Measurements from ENCODE around the gene ERAS.
"Not testable (repeated sequence)": the region's sequence is repeated elsewhere in the genome, so short reads cannot be mapped to it uniquely, and the experiment has no call there.

Gene ERAS

GRCh38 chrX:48801280-48802088 is 24.8 kb upstream of the ERAS start, which contains the start of gene HDAC6:
TSS of gene HDAC6 (plus strand) at chrX:48802067. CDS start at chrX:48802693, 626 bp downstream.
- Histone ChIP-seq H3K27me3 (ENCODE audit: low read depth, low read length) (no peaks in the 10 kb centered on the region), H3K27ac (ENCODE audit: low read length) (peak within 1 kb of the TSS; percentile 96), H3K36me3 (ENCODE audit: control insufficient read depth in 1 of 2, insufficient read depth in 2 of 2, low read length in 2 of 2) (peaks cover 3 to 13% of the 10 kb centered on the region in 2 donors), H3K4me3 (ENCODE audit: low read depth in 1 of 2, low read length in 2 of 2) (peak within 1 kb of the TSS; percentile 63 to 75), H3K9me3 (ENCODE audit: control insufficient read depth in 1 of 2, low read length in 2 of 2) (no peaks in the 10 kb centered on the region), H3K4me1 (ENCODE audit: control insufficient read depth in 1 of 2, insufficient read depth in 2 of 2, low read length in 2 of 2) (peaks cover 4 to 5% of the 10 kb centered on the region in 2 donors)

- Histone ChIP-seq H3K36me3 (ENCODE audit: control insufficient read depth in 1 of 2, insufficient read depth in 2 of 2, low read length in 2 of 2) (peaks cover 3 to 13% of the 10 kb centered on the region in 2 donors), H3K27ac (ENCODE audit: low read length) (peak overlapping the region; percentile 96)
Observed at GRCh38 chrX:48802089-48802904, 24.0 kb upstream of the ERAS start.

GRCh38 chrX:48802905-48803200 is 23.5 kb upstream of the ERAS start:
- Histone ChIP-seq H3K27me3 (ENCODE audit: low read depth, low read length) (no peaks in the 10 kb centered on the region), H3K27ac (ENCODE audit: low read length) (peak overlapping the region; percentile 96), H3K36me3 (ENCODE audit: control insufficient read depth in 1 of 2, insufficient read depth in 2 of 2, low read length in 2 of 2) (peaks cover 3 to 14% of the 10 kb centered on the region in 2 donors), H3K4me1 (ENCODE audit: control insufficient read depth in 1 of 2, insufficient read depth in 2 of 2, low read length in 2 of 2) (peaks cover 4 to 5% of the 10 kb centered on the region in 2 donors), H3K4me3 (ENCODE audit: low read depth in 1 of 2, low read length in 2 of 2) (peak overlapping the region; percentile 54 to 60), H3K9me3 (ENCODE audit: control insufficient read depth in 1 of 2, low read length in 2 of 2) (no peaks in the 10 kb centered on the region)

More at GRCh38 chrX:48802089-48802904, 24.0 kb upstream of the ERAS start:
- Histone ChIP-seq H3K4me1 (ENCODE audit: control insufficient read depth in 1 of 2, insufficient read depth in 2 of 2, low read length in 2 of 2) (peaks cover 4 to 5% of the 10 kb centered on the region in 2 donors), H3K27me3 (ENCODE audit: low read depth, low read length) (no peaks in the 10 kb centered on the region), H3K4me3 (ENCODE audit: low read depth in 1 of 2, low read length in 2 of 2) (peak overlapping the region; percentile 54 to 60), H3K9me3 (ENCODE audit: control insufficient read depth in 1 of 2, low read length in 2 of 2) (no peaks in the 10 kb centered on the region)

- Histone ChIP-seq H3K4me1 (ENCODE audit: control insufficient read depth in 1 of 2, insufficient read depth in 2 of 2, low read length in 2 of 2) (peaks cover 0 to 4% of the 10 kb centered on the region in 2 donors), H3K9me3 (ENCODE audit: control insufficient read depth in 1 of 2, low read length in 2 of 2) (no peaks in the 10 kb centered on the region), H3K27ac (ENCODE audit: low read length) (no peak overlapping the region), H3K36me3 (ENCODE audit: control insufficient read depth in 1 of 2, insufficient read depth in 2 of 2, low read length in 2 of 2) (peaks cover 3 to 23% of the 10 kb centered on the region in 2 donors), H3K4me3 (ENCODE audit: low read depth in 1 of 2, low read length in 2 of 2) (no peak overlapping the region), H3K27me3 (ENCODE audit: low read depth, low read length) (no peaks in the 10 kb centered on the region)
Observed at GRCh38 chrX:48806081-48806480, 20.2 kb upstream of the ERAS start.

GRCh38 chrX:48813644-48814043 is 12.7 kb upstream of the ERAS start:
- Histone ChIP-seq H3K27me3 (ENCODE audit: low read depth, low read length) (no peaks in the 10 kb centered on the region), H3K4me3 (ENCODE audit: low read depth in 1 of 2, low read length in 2 of 2) (no peak overlapping the region), H3K36me3 (ENCODE audit: control insufficient read depth in 1 of 2, insufficient read depth in 2 of 2, low read length in 2 of 2) (peaks cover 7 to 56% of the 10 kb centered on the region in 2 donors), H3K4me1 (ENCODE audit: control insufficient read depth in 1 of 2, insufficient read depth in 2 of 2, low read length in 2 of 2) (no peaks in the 10 kb centered on the region), H3K27ac (ENCODE audit: low read length) (no peak overlapping the region), H3K9me3 (ENCODE audit: control insufficient read depth in 1 of 2, low read length in 2 of 2) (no peaks in the 10 kb centered on the region)

- no peak overlapping the region for H3K4me3 ChIP-seq (ENCODE audit: low read depth in 1 of 2, low read length in 2 of 2)
- H3K27me3 ChIP-seq (ENCODE audit: low read depth, low read length), result no peaks in the 10 kb centered on the region
- H3K36me3 ChIP-seq (ENCODE audit: control insufficient read depth in 1 of 2, insufficient read depth in 2 of 2, low read length in 2 of 2), result peaks cover 7 to 58% of the 10 kb centered on the region in 2 donors
- H3K9me3 ChIP-seq (ENCODE audit: control insufficient read depth in 1 of 2, low read length in 2 of 2), result no peaks in the 10 kb centered on the region
- no peak overlapping the region for H3K27ac ChIP-seq (ENCODE audit: low read length)
- no peaks in the 10 kb centered on the region for H3K4me1 ChIP-seq (ENCODE audit: control insufficient read depth in 1 of 2, insufficient read depth in 2 of 2, low read length in 2 of 2)
Observed at GRCh38 chrX:48814722-48815121, 11.6 kb upstream of the ERAS start.

GRCh38 chrX:48815266-48815665 is 11.0 kb upstream of the ERAS start:
- H3K9me3 ChIP-seq (ENCODE audit: control insufficient read depth in 1 of 2, low read length in 2 of 2), result no peaks in the 10 kb centered on the region
- H3K4me1 ChIP-seq (ENCODE audit: control insufficient read depth in 1 of 2, insufficient read depth in 2 of 2, low read length in 2 of 2), result no peaks in the 10 kb centered on the region
- H3K4me3 ChIP-seq (ENCODE audit: low read depth in 1 of 2, low read length in 2 of 2), result no peak overlapping the region
- H3K27me3 ChIP-seq (ENCODE audit: low read depth, low read length), result no peaks in the 10 kb centered on the region
- H3K27ac ChIP-seq (ENCODE audit: low read length), result no peak overlapping the region
- peaks cover 11 to 63% of the 10 kb centered on the region in 2 donors for H3K36me3 ChIP-seq (ENCODE audit: control insufficient read depth in 1 of 2, insufficient read depth in 2 of 2, low read length in 2 of 2)

- Histone ChIP-seq H3K36me3 (ENCODE audit: control insufficient read depth in 1 of 2, insufficient read depth in 2 of 2, low read length in 2 of 2) (peaks cover 14 to 72% of the 10 kb centered on the region in 2 donors), H3K27ac (ENCODE audit: low read length) (no peak overlapping the region), H3K4me1 (ENCODE audit: control insufficient read depth in 1 of 2, insufficient read depth in 2 of 2, low read length in 2 of 2) (no peaks in the 10 kb centered on the region), H3K4me3 (ENCODE audit: low read depth in 1 of 2, low read length in 2 of 2) (no peak overlapping the region), H3K9me3 (ENCODE audit: control insufficient read depth in 1 of 2, low read length in 2 of 2) (no peaks in the 10 kb centered on the region), H3K27me3 (ENCODE audit: low read depth, low read length) (no peaks in the 10 kb centered on the region)
Observed at GRCh38 chrX:48816014-48816810, 10.1 kb upstream of the ERAS start.

- Histone ChIP-seq H3K9me3 (ENCODE audit: control insufficient read depth in 1 of 2, low read length in 2 of 2) (no peaks in the 10 kb centered on the region), H3K4me1 (ENCODE audit: control insufficient read depth in 1 of 2, insufficient read depth in 2 of 2, low read length in 2 of 2) (no peaks in the 10 kb centered on the region), H3K27ac (ENCODE audit: low read length) (no peak overlapping the region), H3K27me3 (ENCODE audit: low read depth, low read length) (no peaks in the 10 kb centered on the region), H3K4me3 (ENCODE audit: low read depth in 1 of 2, low read length in 2 of 2) (no peak overlapping the region), H3K36me3 (ENCODE audit: control insufficient read depth in 1 of 2, insufficient read depth in 2 of 2, low read length in 2 of 2) (peaks cover 10 to 83% of the 10 kb centered on the region in 2 donors)
Observed at GRCh38 chrX:48818098-48818497, 8.2 kb upstream of the ERAS start.

GRCh38 chrX:48818866-48819265 is 7.4 kb upstream of the ERAS start:
- H3K36me3 ChIP-seq (ENCODE audit: control insufficient read depth in 1 of 2, insufficient read depth in 2 of 2, low read length in 2 of 2), result peaks cover 10 to 83% of the 10 kb centered on the region in 2 donors
- no peaks in the 10 kb centered on the region for H3K9me3 ChIP-seq (ENCODE audit: control insufficient read depth in 1 of 2, low read length in 2 of 2)
- no peaks in the 10 kb centered on the region for H3K4me1 ChIP-seq (ENCODE audit: control insufficient read depth in 1 of 2, insufficient read depth in 2 of 2, low read length in 2 of 2)
- H3K27me3 ChIP-seq (ENCODE audit: low read depth, low read length), result no peaks in the 10 kb centered on the region
- H3K4me3 ChIP-seq (ENCODE audit: low read depth in 1 of 2, low read length in 2 of 2), result no peak overlapping the region
- H3K27ac ChIP-seq (ENCODE audit: low read length), result no peak overlapping the region

GRCh38 chrX:48819394-48819793 is 6.9 kb upstream of the ERAS start:
- not testable (repeated sequence) for H3K27ac ChIP-seq (ENCODE audit: low read length); H3K4me3 ChIP-seq (ENCODE audit: low read depth in 1 of 2, low read length in 2 of 2); H3K4me1 ChIP-seq (ENCODE audit: control insufficient read depth in 1 of 2, insufficient read depth in 2 of 2, low read length in 2 of 2); H3K27me3 ChIP-seq (ENCODE audit: low read depth, low read length); H3K9me3 ChIP-seq (ENCODE audit: control insufficient read depth in 1 of 2, low read length in 2 of 2)
- peaks cover 10 to 86% of the 10 kb centered on the region in 2 donors for H3K36me3 ChIP-seq (ENCODE audit: control insufficient read depth in 1 of 2, insufficient read depth in 2 of 2, low read length in 2 of 2)
